Liver (tissue), 3 donors: ENCODE data around the gene ARHGAP9.

Experiments
- EGR1 ChIP-seq, 2 donors: IDR thresholded peaks; 2 replicates each; pipeline ENCODE4 v1.6.1; 2016 to 2018; ENCODE audit warnings: antibody characterized with exemption in 2 of 2, low read depth in 2 of 2
- JUND ChIP-seq, 2 donors: IDR thresholded peaks; 2 replicates each; pipeline ENCODE4 v1.6.1; 2016; ENCODE audit warnings: antibody characterized with exemption in 2 of 2
- TF ChIP-seq, protein P1 (sequence below): fragments of 150-350 bp; IDR thresholded peaks from 2 replicates; pipeline ENCODE4 v1.5.1; 2017; ENCODE audit warnings: improper control_type of control experiment, low read depth, low read length; ENCODE audit not compliant: missing input control
- donor health status: healthy.
- donor health status: healthy.

DNA sequence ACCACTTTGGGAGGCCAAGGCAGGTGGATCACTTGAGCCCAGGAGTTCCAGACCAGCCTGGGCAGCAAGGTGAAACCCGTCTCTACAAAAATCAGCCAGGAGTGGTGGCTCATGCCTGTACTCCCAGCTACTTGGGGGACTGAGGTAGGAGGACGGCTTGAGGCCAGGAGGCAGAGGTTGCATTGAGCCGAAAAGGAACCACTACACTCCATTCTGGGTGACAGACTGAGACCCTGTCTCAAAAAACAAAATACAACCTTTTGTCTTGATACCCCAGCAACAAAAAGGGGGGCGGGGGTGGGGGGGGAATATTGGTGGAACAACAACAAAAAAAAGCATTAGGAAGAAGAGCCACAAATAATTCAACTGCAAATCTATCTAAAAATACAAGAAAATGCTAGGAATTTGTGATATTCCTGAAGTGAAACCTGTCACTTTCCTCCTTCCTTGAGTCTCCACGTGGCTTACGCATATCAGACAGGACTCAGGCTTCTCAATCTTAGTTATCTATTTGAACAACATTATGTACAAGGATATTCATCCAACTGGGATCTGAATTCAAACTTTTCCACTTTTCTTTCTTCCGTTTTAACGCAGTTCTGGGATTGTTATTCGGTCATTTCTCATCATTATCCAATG is 50.1 kb downstream of the ARHGAP9 start:
- TF ChIP-seq, protein P1, sequence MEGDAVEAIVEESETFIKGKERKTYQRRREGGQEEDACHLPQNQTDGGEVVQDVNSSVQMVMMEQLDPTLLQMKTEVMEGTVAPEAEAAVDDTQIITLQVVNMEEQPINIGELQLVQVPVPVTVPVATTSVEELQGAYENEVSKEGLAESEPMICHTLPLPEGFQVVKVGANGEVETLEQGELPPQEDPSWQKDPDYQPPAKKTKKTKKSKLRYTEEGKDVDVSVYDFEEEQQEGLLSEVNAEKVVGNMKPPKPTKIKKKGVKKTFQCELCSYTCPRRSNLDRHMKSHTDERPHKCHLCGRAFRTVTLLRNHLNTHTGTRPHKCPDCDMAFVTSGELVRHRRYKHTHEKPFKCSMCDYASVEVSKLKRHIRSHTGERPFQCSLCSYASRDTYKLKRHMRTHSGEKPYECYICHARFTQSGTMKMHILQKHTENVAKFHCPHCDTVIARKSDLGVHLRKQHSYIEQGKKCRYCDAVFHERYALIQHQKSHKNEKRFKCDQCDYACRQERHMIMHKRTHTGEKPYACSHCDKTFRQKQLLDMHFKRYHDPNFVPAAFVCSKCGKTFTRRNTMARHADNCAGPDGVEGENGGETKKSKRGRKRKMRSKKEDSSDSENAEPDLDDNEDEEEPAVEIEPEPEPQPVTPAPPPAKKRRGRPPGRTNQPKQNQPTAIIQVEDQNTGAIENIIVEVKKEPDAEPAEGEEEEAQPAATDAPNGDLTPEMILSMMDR: no peak
- TF ChIP-seq JUND (IDR thresholded peaks at IDR 0.05) (no peak), EGR1 (IDR thresholded peaks at IDR 0.05; ENCODE audit: low read depth in 2 of 2) (no peak)
